Activated CD4-positive, CD25-positive, alpha-beta regulatory T cell treated with anti-CD3 and anti-CD28 coated beads, Interleukin-2, amount 50 U/mL, for 16 hours (primary cell): Measurements from ENCODE around the gene SYT7.
"Not testable (repeated sequence)": the region's sequence is repeated elsewhere in the genome, so short reads cannot be mapped to it uniquely, and the experiment has no call there.

ENCODE experiments used
- DNase-seq: peaks from one replicate; pipeline ENCODE4 v3.0.0-alpha.2; 2020; ENCODE audit warnings: low read depth, low spot score

Gene SYT7

DNA sequence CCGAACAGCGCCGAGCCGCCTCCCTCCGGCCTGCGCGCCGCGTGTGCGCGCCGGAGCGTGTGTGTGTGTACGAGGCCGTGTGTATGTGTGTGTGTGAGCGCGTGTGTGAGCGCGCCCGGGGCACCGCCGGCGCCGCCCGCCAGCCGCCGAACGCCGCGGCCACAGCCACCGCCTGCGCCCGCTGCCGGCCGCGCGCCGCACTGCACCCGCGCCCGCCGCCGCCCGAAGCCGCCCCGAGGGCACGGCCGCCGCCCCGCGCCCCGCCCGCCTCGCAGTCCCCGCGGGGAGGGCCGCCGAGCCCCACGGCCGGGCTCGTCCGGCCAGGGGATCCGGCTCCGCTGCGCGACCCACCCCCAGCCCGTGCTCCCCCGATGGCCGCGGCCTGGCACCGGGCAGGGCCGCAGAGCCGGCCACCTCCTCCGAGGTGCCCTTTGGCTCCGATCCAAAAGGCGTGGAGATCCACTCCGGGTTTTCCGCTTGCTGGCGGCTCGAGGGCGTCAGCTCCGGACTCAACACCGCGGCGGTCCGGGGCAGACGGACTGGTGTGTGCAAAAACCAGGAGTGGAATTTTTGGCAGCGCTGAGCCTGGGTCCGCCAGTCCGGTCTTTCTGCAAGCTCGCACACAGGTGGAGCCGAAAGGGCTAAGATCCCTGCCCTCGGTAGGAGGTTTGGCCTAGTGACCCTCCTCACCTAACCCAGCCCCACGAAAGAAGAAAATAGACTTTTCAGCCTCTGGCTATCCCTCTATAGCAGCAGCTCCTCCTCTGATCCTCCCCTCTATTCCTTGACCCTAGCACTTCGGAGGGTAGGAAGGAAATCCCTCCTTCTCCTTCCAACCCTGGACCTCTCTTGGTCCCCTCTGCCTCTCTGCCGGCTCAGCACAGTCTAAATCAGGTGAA, at the start of gene SYT7:
Gene SYT7 (minus strand): TSS at position 47 of the 899 bp plus-strand sequence. CDS start 256 bp downstream, outside the sequence.
- peak; percentile 83 for DNase-seq

GRCh38 chr11:61630089-61630488, 49.2 kb upstream of the SYT7 start:
- no peak for DNase-seq

GRCh38 chr11:61629082-61629833, 48.4 kb upstream of the SYT7 start:
- DNase-seq, result no peak

- DNase-seq, result no peak
Observed at GRCh38 chr11:61628662-61628970, 47.7 kb upstream of the SYT7 start.

- DNase-seq, result no peak
Observed at GRCh38 chr11:61627850-61628661, 47.2 kb upstream of the SYT7 start.

GRCh38 chr11:61626580-61627380, 45.9 kb upstream of the SYT7 start:
- DNase-seq, result no peak

DNA sequence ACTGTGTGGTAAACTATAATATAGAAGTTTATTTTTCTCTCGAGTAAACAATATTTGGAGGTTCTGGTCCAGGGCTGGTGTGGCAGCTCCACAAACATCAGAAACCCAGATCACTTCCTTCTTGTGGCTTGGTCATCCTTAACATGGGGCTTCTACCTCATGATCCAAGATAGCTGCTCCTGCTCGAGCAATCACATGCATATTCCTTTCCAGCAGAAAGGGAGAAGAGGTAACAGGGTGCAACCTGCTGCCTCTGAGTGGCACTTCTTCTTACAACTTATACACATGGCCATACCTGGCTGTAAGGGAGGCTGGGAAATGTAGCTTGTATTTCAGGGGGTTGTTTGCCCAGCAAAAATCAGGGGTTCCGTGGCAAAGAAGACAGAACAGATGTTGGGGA, 44.6 kb upstream of the SYT7 start:
- no peak for DNase-seq

DNA sequence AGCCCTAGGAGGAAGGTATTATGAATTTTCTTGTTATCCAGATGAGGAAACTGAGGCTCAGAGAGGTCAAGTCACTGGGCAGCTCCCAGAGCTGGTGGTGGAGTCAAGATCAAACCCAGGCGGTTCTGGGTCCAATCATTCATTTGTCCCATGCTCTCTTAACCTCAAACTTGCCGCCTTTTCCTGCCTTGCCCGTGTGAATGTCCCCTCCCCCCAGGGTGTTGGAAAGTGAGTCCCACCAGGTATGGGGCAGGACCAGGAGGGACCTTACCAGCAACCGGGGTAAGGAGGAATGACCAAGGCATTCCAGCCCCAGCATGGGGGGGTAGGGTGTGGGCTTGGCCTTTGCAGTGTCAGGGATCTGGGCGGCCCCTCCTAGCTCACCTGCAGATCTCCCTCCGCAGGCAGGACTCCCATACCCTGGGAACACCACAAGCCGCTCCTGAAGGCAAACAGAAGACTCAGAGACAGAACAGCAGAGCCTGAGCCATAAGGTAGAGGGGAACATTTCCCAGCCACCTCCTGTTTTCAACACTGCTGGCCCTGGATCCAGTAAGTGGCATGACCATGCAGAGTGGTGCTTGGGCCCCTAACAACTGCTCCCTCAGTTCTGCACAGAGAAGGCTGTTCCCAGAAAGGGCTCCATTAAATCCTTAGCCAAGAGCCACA, 41.2 kb upstream of the SYT7 start:
- no peak for DNase-seq

DNA sequence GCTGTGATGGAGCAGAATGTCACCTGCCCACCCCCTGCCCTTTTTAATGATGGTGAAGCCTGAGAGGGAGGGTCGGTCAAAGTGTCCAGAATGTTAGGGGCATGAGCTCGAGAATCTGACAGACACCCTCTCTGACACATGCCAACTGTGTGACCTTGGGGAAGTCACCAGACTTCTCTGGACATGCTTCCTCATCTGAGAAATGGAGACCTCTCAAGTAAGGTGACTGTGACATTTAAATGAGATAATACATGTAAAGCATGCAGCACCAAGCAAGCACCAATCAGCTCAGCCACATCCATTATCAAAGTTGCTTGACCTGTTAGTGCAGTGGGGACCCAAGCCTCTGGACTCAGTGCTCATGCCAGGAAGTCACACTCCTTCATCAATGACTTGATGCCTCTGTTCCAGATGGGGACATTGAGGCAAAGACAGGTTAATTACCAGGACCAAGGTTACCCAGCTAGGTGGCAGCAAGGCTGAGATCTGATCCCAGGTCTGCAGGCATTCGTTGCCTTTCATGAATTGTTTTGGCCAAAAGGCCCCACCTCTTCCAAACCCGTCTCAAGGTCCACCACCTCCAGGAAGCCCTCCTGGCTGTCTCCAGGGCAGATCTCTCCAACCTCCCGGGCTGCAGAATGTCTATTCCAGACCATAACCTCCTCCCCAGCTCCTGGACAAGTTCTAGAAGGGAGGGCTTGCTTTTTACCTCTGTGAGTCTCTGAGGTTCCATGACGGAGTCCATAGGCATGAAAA, 38.8 kb upstream of the SYT7 start:
- no peak for DNase-seq

DNA sequence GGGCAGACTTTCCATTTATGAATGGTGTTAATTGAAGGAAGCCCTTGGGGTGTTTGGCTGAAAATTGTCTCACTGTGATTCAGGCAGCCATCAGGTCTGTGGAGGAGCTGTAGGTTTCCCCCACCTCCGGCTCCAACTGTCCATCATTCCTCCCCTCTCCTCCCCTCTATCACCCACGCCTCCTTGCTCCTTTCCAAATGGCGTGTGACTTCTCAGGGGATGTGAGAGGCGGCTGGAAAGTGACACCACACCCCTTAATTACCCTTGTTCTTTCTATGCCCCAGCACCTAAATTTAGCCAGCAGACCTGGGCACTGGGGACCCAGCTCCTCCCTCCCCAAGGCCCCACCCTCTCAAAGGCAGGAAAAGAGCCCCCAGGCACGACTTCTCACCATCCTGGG, 38.1 kb upstream of the SYT7 start:
- no peak for DNase-seq

DNA sequence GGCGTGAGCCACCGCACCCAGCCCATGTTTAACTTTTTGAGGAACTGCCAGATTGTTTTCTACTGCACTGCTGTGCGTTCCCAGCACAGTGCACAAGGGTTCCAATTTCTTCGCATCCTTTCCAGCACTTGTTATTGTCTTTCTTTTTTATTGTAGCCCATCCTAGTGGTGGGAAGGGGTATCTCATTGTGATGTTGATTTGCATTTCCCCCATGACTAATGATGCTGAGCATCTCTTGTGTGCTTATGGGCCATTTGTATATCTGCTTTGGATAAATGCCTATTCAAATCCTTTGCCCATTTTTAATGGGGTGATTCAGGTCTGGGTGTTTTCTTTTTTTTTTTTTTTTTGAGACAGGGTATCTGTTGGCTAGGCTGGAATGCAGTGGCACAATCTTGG, 36.6 kb upstream of the SYT7 start:
- DNase-seq, result no peak

- no peak for DNase-seq
Observed at GRCh38 chr11:61616434-61616833, 35.6 kb upstream of the SYT7 start.

DNA sequence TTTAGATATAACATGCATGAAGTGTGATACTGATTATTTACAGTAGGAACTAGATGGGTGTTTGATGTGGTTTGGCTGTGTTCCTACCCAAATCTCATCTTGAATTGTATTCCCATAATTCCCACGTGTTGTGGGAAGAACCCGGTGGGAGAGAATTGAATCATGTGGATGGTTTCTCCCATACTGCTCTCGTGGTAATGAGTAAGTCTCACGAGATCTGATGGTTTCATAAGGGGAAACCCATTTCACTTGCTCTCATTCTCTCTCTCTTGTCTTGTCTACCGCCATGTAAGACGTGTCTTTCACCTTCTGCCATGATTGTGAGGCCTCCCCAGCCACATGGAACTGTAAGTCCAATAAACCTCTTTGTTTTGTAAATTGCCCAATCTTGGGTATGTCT, 33.9 kb upstream of the SYT7 start:
- DNase-seq, result not testable (repeated sequence)

GRCh38 chr11:61613870-61614269, 33.0 kb upstream of the SYT7 start:
- no peak for DNase-seq

DNA sequence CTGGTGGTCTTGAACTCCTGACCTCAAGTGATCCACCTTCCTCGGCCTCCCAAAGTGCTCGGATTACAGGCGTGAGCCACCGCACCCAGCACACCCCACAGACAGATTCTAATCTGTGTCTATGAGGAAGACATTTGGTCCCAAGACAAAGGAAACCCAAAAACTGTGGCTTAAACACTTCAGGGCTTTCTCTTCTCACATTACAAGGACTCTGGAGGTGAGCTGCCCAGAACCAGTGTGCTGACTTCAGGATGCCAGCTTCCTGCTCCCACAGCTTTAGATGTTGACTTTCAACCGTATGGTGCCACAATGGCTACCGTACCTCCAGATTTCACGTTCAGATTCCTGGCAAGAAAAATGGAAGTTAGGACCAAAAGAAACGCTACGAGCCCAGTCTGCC, 32.2 kb upstream of the SYT7 start:
- DNase-seq, result no peak

- no peak for DNase-seq
Observed at GRCh38 chr11:61611309-61611708, 30.4 kb upstream of the SYT7 start.

DNA sequence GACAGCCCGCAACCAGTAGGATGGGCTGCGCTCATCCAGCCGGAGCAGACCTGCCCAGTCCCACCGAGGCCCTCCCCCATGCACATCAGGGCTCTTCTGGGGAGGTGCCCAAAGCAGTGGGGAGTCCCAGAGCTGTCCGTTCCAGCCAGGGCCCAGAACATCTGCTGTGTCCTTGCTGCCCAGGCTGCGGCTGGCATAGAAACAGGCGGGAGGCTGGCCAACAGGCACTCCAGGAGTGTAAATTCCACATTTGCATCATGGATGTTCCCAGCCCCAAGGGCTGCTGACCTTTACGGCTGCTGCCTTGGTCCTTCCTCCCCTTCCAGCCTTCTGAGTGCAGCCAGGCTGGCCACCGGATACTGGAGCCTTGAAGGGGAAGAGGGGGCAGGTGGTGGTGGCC, 30.0 kb upstream of the SYT7 start:
- DNase-seq, result no peak

GRCh38 chr11:61609980-61610366, 29.1 kb upstream of the SYT7 start:
- DNase-seq, result no peak

DNA sequence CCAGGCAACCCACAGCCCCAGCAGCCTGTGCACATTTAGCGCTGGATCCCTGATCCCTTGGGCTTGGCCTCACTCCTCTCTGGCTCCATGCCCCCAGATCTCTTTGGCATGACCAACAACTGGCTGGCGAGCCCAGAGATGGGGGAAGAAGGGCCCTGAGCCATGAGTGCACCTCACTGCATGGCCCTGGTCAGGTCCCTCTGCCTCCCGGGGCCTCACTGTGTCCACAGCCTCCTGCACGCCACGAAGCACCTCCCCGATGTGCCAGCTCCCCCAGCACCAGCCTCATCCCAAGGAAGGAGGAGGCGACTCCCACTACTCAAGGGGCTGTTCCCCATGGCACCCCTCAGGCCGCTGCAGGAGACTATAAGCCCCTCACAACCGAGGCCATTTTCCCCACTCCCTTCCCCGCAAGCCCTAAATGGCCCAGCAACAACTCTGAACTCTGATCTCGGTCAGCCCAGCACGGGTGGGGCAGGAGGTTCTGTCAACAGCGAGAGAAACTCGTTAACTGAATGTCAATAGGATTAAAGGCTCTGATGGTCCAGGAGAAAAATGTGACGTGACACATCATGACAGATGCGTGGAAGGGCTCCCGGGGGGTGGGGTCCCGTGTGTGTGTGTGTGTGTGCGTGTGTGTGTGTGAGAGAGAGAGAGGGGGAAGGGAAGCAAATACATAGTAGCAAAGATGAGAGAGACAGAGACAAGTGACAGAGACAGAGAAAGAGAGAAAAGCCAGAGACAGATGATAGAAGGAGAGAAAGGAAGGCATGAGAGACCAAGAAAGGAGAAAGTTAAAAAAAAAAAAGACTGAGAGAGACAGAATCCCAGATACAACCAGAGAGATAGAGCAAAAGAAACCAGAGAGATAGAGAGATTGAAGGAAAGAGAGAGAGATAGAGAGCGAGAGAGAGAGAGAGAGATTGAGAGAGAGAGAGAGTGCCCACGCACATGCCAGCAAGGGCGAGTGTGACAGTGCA, 28.4 kb upstream of the SYT7 start:
- no peak for DNase-seq
